GM10248 (cell line): Measurements from ENCODE around the gene PTPN11.

Source experiments
- CTCF ChIA-PET: fragments of 300-600 bp; sonication (Branson Sonifier 250); formaldehyde crosslinking; extraction: SDS; loops from one replicate; lab custom pipeline; 2021; ENCODE audit warnings: antibody characterized with exemption; lab: Yijun Ruan, JAX
- POLR2A ChIA-PET: fragments of 350-650 bp; sonication (Branson Sonifier 250); formaldehyde crosslinking; extraction: SDS; loops from one replicate; lab custom pipeline; 2020; ENCODE audit warnings: antibody characterized with exemption; lab: Yijun Ruan, JAX
- DNase-seq: peaks from one replicate; pipeline ENCODE4 v3.0.0; 2012; ENCODE audit errors: extremely low spot score
- CTCF ChIP-seq: IDR thresholded peaks from 2 replicates; pipeline ENCODE4 v1.5.1; 2012; ENCODE audit warnings: mild to moderate bottlenecking, low read depth; ENCODE audit errors: extremely low read depth, missing control alignments, control extremely low read depth

The PTPN11 gene

GRCh38 chr12:112524676-112525425 is 106.1 kb downstream of the PTPN11 start:
- TF ChIP-seq CTCF, result no peak
- CTCF ChIA-PET, result no interaction called here
- DNase-seq, result no peak
- POLR2A ChIA-PET, result no interaction called here

GRCh38 chr12:112525426-112525809 is 106.7 kb downstream of the PTPN11 start:
- ChIA-PET POLR2A (no interaction called here), CTCF (no interaction called here)
- no peak for DNase-seq
- TF ChIP-seq CTCF, result no peak

GRCh38 chr12:112527082-112527481 is 108.3 kb downstream of the PTPN11 start:
- DNase-seq, result no peak
- TF ChIP-seq CTCF, result no peak
- ChIA-PET CTCF (no interaction called here), POLR2A (no interaction called here)

- ChIA-PET CTCF (no interaction called here), POLR2A (no interaction called here)
- TF ChIP-seq CTCF, result no peak
- no peak for DNase-seq
Observed at GRCh38 chr12:112527501-112527900, 108.8 kb downstream of the PTPN11 start.

- ChIA-PET POLR2A (no interaction called here), CTCF (no interaction called here)
- DNase-seq, result no peak
- TF ChIP-seq CTCF, result no peak
Observed at GRCh38 chr12:112528521-112528920, 109.8 kb downstream of the PTPN11 start.

- ChIA-PET POLR2A (no interaction called here), CTCF (interaction anchor here (2.0 kb wide), 1 partner anchor 9 kb away, joined by 5 read pairs; no protein-coding TSS in a partner anchor)
- no peak for TF ChIP-seq CTCF
- no peak for DNase-seq
Observed at GRCh38 chr12:112530941-112531340, 112.2 kb downstream of the PTPN11 start.
